Dedifferentiated amniotic fluid mesenchymal stem cell (primary cell): Measurements from ENCODE around the gene KPNB1.
A peak's percentile ranks its signal among the peaks of the same experiment; 100 is the strongest.

Source experiments
- DNase-seq: peaks from one replicate; pipeline ENCODE4 v3.0.0-alpha.2; 2016; ENCODE audit errors: extremely low spot score

KPNB1 gene

DNA sequence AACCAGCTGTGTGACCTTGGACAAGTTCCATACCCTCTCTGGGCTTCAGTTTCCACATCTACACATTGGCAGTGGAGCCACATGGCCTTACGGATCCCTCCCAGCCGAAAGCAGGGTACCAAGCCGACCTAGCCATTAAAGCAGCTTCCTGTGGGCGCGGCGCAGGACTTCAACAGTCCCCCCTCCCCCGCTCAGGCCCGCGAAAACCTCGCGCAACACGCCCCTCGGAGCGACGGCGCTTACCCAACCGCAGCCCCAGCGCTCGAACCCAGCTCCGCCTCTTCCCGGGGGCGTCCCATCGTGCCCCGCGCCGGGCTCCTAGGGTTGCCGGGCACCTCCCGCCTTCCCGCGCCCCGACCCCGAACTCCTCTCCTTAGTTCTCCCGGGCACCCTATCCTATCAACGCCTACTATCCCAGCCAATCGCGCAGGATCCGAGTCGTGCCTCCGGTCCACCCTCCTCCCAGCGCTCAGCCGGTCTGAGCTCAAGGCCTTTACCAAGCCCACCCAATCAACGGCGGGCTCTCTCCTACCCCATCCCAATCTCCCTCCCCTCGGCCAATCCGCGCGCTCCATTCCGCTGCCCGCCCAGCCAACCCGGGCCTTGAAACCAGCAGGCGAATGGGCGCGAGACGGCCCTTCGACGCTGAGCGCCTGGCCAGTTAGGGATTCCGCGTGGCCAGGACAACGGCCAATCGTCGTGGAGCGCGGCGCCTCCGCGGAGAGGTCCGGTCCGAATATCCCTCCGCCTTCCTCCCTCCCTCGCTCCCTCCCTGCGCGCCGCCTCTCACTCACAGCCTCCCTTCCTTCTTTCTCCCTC is at the start of gene KPNB1:
TSS of gene KPNB1 (plus strand) at position 767 of the 819 bp plus-strand sequence. CDS start 326 bp downstream, outside the sequence.
- DNase-seq, result peak; percentile 99

DNA sequence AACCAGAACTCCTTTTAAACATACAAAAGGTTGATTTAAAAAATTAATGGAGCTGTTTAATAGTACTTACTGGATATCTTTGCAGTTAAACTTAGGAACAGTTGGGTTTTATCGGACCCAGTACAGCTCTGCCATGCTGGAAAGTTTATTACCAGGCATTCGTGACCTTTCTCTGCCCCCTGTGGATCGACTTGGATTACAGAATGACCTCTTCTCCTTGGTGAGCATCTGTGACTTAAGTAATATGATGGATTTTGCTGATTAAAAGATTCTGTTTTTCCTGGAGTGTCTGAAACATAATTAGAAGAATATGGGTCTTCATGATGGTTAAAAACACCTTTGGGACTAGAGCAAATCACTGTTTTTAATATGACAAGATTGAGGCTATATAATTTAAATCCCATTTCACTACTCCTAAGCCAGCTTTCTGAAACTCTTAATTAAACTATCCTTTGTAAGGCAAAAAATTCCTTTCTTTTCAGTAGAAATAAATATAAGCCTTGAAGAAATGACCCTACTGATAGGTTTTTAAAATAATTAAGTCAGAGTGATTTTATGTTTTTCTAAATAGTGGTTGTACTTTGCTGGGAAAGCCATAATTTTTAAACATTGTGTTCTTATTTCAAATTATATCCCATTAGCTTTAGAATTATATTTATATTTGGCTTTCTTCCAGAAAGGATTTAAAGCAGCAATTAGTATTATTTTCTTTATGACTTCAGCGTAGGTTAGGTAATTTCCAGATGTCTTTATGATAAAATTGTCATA is 45.7 kb upstream of the KPNB1 start:
- DNase-seq, result no peak

- DNase-seq, result no peak
These were observed 45.2 kb upstream of the KPNB1 start for GRCh38 chr17:47604598-47604927.

DNA sequence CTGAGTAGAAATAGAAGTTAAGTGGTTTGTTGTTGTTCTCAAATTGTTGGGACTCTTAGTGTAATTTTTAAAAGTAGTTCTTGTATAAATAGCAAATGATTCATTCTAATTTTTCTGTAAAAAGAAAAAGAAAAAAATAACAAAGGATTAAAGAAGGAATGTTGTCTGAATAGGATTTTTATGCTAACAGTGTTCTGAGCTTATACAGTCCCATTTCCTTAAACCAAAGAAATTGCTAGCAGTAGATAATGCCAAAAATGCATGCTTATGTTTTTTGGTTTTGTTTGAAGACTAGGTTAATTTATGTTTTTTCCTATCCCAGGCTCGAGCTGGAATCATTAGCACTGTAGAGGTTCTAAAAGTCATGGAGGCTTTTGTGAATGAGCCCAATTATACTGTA is 44.7 kb upstream of the KPNB1 start:
- peak; percentile 26 for DNase-seq

DNA sequence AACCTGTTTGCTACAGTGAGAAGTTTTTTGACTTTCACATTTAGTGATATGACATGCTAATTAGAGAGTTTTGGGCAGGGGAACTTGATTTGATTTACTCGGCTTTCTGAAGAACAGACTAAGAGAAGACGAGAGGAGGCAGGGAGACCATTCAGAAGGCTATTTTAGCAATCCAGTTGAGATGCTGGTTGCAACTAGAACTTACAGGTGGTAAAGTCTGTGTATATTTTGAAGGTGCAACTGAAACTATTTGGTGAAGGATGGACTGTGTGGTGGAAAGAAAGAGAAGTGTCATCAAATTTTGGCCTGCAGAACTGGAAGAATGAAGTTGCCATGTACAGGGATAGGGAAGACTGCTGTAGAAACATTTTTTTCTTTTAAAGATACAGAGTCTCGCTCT is 42.2 kb upstream of the KPNB1 start:
- no peak for DNase-seq

DNA sequence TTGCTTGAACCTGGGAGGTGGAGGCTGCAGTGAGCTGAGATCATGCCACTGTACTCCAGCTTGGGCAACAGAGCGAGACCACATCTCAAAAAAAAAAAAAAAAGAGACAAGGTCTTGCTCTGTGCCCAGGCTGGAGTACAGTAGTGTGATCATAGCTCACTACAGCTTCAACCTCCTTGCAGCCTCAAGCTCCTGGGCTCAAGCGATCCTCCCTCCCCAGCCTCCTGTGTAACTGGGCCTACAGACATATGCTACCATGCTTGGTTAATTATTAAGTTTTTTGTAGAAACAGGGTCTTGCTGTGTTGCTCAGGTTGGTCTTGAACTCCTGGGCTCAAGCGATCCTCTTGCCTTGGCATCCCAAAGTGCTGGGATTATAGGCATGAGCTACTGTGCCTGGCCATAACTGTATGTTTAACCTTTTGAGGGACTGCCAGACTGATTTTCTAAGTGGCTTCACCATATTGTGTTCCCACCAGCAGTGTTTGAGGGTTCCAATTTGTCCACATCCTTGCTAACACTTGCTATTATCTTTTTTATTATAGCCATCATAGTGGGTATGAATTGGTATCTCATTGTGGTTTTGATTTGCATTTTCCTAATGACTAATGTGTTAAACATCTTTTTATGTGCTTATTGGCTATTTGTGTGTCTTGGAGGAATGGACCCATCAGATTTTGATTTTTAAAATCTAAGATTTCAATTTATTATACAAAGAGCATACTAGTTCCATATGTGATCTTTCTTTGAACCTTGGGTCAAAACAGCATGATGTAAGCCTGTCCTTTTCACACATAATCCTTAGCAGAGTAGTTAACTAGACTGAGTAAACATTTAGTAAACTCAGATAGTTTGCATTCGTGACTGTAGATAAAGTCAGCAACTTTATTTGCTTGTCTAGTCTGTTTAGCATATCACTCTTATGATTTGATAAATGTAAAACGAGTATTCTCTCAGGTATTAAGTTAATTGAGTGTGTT is 38.1 kb upstream of the KPNB1 start:
- DNase-seq, result no peak

- peak; percentile 76 for DNase-seq
These were observed 33.8 kb upstream of the KPNB1 start for GRCh38 chr17:47615766-47616424.

DNA sequence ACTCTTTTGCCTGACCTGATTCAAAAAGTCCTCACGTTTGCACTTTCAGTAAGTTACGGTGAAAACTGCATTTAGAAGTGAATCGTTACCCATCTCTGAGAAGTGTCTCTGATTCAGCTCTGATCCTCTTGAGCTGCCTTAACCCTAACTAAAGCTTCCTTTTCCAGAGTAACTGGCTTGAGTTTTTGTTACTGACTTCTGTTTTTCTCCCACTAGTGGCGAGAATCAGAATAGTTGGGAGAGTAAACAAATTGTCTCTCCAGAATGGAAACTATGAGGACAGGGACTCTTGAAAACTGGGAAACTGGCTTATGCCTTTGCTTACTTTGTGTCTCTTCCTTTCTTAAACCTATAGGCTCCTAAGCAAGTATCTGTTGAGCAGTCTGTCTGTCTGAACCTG is 31.3 kb upstream of the KPNB1 start:
- no peak for DNase-seq

GRCh38 chr17:47620503-47621245 is 29.0 kb upstream of the KPNB1 start:
- no peak for DNase-seq

GRCh38 chr17:47621293-47622179 is 28.2 kb upstream of the KPNB1 start:
- peak; percentile 79 for DNase-seq

DNA sequence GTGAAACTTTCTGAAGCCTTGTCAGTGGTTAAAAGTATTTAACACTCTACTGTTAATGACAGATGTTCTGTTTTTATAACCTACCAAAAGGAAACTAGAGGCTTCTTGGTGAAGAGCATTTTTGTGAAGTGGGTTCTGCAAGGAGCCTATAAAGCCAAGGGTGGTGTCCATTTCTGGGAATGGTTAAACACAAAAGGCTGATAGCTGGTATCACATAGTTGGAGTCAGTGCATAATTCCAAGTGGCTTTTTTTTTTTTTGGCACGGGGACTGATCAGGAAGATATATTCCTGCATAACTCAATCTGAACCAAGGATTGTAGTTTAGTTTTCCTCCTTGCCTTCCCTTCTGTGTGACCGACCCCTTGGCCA is 27.6 kb upstream of the KPNB1 start:
- DNase-seq, result no peak

DNA sequence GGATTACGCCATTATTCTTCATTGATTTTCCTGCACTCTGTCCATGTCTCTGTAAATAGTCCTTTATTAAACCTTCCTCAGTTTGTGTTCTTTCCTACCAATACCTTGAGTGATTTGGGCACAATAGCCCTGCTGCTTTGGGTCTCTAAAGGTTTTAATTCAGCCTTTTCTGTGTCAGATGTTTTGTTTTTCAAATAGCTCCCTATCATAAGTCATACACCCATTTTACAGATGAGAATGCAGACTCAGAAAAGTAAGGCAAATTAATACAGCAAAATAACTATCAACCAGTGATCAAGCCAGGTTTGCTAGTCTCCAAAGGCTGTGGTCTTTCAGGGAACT is 25.0 kb upstream of the KPNB1 start:
- DNase-seq, result no peak

DNA sequence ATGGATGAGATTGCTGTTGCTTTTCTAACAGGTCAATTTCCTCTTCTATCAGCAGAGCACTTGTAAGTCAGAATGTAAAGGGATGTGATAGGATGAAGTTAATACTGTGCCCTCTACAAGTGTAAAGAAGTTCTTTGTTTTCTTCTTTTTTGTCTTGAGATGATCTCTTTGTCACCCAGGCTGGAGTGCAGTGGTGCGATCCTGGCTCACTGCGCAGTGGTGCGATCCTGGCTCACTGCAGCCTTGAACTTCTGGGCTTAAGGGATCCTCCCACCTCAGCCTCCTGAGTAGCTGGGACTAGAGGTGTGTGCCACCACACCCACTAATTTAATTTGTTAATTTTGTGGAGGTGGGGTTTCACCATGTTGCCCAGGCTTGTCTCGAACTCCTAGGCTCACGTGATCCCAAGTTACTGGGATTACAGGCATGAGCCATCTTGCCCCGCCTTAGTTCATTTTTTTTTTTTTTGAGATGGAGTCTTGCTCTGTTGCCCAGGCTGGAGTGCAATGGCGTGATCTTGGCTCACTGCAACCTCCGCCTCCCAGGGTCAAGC is 21.6 kb upstream of the KPNB1 start:
- DNase-seq, result no peak

GRCh38 chr17:47629826-47630225 is 19.9 kb upstream of the KPNB1 start:
- no peak for DNase-seq

GRCh38 chr17:47630614-47631013 is 19.1 kb upstream of the KPNB1 start:
- no peak for DNase-seq

DNA sequence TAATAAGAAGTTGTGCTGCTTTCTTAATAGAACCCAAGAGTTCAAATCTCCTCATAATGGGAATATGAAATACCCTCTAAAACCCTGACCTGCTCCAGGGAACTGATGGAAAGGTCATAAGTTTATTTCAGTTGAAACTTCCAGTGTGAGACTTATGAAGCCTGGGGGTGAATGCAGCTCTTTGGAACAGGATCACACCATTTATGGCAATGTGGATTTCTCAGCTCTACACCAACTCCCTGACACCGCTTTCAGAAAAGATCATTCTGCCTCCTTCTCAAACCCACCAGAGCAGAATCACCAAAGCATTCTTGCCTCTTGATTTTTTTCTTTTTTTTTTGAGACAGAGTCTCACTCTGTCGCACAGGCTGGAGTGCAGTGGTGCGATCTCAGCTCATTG is 16.7 kb upstream of the KPNB1 start:
- DNase-seq, result no peak

DNA sequence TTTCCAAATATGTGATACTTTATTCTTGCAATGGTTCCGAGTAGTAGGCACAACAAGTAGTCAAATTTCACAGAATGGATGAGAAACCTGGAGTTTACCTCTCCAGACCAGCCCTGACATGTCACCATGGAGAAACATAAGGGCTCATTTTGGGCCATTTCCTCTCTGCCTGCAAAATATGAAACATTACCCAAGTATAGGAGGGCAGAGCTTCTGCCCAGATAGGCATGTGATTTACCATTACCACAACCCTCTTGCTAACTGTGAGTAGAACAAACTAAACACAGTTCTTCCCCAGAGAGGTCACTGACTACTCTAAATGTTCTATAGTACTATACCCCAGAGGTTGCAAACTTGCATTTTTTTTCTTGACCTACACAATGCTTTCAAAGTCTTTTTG is 15.7 kb upstream of the KPNB1 start:
- DNase-seq, result no peak

GRCh38 chr17:47634870-47635269 is 14.8 kb upstream of the KPNB1 start:
- DNase-seq, result no peak

DNA sequence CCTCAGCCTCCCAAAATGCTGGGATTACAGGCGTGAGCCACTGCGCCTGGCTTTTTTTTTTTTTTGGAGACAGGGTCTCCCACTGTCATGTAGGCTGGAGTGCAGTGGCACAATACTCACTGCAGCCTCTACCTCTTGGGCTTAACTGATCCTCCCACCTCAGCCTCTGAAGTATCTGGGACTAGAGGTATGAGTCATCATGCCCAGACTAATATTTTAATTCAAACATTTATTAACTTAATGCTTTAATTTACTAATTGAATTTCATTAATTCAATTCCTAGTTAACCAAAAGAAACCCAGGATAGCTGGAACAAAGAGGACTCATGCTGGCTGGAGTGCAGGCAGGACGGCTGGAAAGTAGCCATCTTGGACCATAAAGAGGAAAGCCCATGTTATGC is 14.0 kb upstream of the KPNB1 start:
- no peak for DNase-seq
